ENCODE data around the gene VAMP7.
"Not testable (repeated sequence)": the region's sequence is repeated elsewhere in the genome, so short reads cannot be mapped to it uniquely, and the experiment has no call there.

VAMP7 gene, protein sequence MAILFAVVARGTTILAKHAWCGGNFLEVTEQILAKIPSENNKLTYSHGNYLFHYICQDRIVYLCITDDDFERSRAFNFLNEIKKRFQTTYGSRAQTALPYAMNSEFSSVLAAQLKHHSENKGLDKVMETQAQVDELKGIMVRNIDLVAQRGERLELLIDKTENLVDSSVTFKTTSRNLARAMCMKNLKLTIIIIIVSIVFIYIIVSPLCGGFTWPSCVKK

DNA sequence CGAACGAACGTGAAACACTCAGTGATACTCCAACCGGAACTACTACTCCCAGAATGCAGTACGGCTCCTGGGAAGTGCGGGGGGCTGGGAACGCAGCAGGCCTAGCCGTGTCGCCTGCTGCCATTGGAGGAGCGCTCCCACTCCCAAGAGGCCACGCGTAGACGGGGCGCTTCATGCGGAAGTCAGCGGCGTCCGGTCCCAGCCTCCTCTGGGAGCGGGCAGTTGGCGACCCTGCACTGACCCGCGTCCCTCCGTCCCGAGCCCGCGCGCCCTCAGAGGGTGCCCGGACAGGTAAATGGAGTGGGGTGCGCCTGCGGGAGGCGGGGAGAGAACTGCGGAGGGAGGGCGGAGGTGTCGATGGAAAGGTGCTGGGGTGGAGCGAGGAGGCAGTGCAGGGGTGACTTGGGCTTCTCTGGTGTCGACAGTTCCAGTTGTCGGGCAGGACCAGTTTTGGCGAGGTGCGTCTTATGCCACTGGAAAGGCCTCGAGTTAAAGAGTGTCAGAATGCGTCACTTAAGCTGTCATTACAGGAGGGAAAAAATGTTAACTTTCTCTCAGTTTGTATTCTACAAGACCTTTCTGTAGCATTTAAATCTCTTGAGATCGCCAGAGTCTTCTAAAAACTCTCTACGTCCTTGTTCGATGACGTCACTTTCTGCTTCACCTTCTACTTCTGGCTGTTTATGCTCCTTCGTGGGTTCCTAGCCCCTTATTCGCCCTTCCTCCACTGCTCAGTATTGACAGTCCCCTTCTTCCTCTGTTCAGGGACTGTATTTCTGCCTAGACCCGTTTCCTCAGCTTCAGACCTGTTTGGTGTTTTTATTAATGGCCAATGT lies at the start of gene VAMP7:
Gene VAMP7 (plus strand): TSS at position 188 of the 836 bp plus-strand sequence. CDS start 8,122 bp downstream, outside the sequence.
- in situ Hi-C loops (cut with MboI; ENCODE audit: low sequenced_read_pairs), result no loop called here

DNA sequence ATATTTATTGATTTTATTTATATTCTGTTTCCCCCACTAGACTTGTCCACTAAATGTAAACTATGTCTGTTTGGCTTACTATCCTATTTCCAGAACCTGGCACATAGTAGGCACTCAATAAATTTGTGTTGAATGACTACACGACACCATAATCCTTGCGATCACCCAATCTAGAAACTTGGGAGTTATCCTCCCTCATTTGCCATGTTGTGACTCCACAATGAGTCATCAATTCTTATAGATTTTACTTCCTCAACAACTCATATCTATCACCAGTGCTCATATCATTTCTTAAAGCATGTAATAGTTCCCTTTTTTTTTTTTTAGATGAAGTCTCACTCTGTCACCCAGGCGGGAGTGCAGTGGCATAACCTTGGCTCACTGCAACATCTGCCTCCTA lies 39.9 kb upstream of the VAMP7 start:
- in situ Hi-C loops (cut with MboI; ENCODE audit: low sequenced_read_pairs), result no loop called here

DNA sequence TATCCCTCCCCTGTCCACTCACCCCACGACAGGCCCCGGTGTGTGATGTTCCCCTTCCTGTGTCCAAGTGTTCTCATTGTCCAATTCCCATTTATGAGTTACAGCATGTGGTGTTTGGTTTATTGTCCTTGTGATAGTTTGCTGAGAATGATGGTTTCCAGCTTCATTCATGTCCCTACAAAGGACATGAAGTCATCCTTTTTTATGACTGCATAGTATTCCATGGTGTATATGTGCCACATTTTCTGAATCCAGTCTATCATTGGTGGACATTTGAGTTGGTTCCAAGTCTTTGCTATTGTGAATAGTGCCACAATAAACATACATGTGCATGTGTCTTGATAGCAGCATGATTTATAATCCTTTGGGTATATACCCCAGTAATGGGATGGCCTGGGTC lies 29.4 kb upstream of the VAMP7 start:
- in situ Hi-C loops (cut with MboI; ENCODE audit: low sequenced_read_pairs), result not testable (repeated sequence)

DNA sequence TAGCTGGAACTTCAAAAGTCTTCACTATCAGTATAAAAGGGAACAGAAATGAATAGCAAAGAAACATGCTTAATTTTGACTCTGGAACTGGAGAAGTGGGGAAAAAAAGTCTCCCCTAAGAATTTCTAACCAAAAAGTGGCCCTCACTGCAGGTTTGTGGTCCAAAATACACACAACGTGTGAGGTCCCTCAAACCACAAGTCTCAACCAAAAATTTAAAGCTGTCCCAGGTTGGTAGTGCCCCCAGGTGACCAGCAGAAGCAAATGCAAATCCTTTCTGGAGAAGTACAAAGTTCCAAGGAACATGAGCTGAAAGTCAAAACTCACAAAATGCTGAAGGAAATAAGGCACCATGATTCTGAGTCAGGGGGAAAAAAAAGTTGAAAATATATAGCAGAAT lies 23.6 kb upstream of the VAMP7 start:
- in situ Hi-C loops (cut with MboI; ENCODE audit: low sequenced_read_pairs), result no loop called here

DNA sequence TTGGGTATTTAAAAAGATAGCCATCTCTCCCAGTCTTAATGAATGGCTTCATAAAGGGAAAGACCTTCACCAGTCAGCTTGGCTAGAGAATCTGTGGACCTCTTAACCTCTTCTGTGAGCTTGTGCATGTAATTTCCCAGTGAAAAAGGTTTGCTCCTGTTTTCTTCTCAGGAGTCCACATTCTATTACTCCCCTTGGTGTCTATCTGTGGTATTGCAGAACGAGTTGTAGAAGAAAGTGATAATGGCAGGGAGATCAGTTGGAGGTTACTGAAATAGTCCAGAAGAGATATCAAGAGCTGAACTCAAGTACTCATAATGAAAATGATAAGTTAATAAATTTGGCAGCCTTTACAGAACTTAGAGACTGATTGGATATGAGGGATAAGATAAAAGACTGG lies 16.5 kb upstream of the VAMP7 start:
- in situ Hi-C loops (cut with MboI; ENCODE audit: low sequenced_read_pairs), result no loop called here

DNA sequence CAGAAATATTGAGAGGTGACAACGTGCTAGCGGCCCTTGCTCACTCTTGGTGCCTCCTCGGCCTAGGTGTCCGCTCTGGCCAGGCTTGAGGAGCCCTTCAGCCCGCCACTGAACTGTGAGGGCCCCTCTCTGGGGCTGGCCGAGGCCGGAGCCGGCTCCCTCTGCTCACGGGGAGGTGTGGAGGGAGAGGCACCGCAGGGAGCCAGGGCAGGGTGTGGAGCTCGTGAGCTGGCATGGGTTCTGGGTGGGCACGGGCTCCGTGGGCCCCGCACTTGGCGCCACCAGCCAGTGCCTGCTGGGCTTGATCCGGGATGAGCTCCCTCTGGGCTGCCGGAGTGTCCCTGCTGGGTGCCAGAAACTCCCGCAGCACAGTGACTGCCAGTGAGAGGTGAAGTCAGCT lies 16.0 kb upstream of the VAMP7 start:
- in situ Hi-C loops (cut with MboI; ENCODE audit: low sequenced_read_pairs), result no loop called here

DNA sequence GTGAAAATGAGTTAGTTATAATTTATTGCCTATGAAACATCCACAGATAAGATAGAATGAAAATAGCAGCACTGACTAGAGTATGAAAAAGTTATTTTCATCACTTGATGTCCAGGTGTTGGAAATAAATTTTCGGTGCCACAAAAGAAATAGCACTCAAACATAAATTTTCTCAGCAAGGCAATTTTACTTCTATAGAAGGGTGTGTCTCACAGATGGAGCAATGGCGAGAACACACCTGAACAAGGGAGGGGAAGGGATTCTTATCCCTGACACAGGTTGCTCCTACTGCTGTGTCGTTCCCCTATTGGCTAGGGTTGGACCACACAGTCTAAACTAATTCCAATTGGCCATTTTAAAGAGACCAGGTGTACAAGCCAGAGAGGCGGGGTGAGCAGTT lies 13.3 kb upstream of the VAMP7 start:
- in situ Hi-C loops (cut with MboI; ENCODE audit: low sequenced_read_pairs), result no loop called here

DNA sequence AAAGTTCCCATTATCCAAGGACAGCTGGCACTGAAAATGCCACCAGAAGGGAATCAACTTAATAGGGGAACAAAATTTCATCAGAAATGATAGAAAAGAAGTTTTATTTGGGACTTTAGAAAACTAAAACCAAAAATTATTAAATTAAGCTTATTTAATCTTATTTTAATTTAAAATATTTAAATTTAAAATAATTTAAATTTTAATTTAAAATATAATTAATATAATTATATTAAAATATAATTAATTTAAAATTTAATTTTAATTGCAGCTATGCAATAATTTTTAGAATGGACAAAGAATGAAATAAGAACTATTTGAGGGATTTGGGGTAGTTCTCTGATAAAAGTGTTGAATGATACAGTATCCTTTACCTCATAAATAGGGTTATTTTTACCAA lies 10.2 kb upstream of the VAMP7 start:
- in situ Hi-C loops (cut with MboI; ENCODE audit: low sequenced_read_pairs), result no loop called here

DNA sequence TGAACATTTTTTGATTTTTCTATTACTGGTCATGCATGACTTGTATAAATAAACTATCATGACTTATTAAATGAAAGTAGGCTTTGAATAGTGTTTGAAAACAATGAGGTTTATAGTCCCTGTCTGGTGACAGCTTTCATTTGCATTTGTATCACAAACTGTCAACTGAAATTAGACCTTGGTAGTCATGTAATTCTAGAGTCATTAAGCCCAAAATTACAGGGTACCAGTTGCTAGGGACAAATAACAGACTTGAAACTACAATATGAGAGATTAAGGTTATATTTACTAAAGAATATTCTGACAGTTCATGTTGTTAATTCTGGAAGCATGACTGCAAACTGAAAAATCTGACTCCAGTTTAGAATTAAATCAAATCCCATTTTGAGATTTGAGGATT lies 9.2 kb upstream of the VAMP7 start:
- in situ Hi-C loops (cut with MboI; ENCODE audit: low sequenced_read_pairs), result no loop called here

DNA sequence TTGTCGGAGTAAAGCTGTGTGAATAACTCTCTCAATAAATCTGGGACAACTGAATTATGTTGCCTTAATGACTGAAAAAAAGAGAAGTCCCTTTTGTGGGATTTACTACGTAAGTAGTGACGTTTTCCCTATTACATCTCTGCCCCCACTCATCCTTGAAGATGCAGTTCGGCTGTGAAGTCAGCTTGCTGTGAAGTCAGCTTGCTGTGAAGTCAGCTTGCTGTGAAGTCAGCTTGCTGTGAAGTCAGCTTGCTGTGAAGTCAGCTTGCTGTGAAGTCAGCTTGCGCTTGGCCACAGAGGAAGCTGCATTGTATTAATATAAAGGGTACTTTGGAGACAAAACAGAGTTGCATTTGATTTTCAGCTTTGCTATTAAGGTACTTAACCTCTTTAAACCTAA lies 8.0 kb upstream of the VAMP7 start:
- in situ Hi-C loops (cut with MboI; ENCODE audit: low sequenced_read_pairs), result no loop called here

DNA sequence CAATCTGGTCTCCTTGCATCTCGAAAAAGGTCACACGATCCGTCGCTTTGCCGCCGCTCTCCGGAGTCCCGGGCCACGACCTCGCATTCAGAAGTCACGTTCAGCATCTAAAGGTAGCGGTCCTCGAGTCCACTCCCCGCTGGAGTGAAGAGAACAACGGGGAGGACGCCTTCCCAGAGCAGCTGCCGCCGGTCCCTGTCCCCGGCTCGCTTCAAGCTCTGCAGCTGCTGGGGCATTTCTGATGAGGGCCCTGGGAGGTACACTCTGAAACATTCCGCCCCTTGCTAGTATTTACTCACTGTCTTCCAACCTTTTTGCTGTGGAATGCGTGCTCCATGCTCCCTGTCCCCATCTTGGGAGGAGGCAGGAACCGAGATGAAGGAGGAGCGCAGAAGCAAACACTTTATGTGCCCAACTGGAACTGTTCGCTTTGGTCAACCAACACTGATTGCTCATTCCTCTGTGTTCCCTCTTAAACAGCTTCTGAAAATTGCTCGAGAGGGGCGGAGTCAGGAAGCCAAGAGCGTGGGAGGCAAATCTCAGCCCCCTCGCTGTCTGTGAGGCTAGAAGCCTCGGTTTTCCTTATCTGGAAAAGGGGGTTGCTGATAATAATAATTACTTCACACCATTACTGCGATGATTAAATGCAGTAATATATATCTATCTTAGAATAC lies 6.4 kb upstream of the VAMP7 start:
- in situ Hi-C loops (cut with MboI; ENCODE audit: low sequenced_read_pairs), result no loop called here

DNA sequence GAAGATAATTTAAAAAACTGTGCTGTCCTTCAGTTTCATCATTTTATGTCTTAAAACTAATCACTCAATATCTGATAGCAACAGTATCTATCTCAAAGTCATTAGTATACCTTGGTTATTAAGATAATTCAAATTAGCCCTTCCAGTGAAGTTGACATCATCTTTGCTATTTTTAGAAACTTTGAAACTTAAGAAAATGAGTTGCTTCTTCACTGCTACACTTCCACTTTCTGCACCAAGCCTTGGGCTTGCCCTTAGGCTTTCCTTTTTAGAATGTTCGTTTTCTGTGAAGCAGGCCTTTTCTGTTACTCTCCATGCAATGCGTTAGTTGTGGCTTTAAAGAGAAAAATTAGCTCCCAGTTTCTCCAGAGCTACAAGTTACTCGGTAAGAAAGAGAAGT lies 4.4 kb upstream of the VAMP7 start:
- in situ Hi-C loops (cut with MboI; ENCODE audit: low sequenced_read_pairs), result no loop called here

DNA sequence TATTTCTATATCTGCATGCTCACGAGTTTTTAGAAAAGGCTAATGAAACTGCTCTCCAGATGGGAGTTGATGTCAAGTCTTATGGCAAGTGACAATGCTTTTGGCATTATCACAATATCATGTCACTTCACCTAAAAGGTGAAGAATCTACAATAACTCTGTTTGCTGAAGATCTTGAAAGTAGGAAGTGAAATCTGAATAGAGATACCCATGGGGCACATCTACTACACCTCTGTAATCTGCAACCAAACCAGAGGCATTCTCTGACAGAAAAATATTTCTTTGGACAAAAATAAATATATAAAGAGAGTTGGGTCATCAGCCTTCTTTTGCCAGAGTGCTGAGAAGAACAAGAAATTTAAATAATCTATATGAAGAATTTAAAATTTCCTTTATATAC lies 3.9 kb upstream of the VAMP7 start:
- in situ Hi-C loops (cut with MboI; ENCODE audit: low sequenced_read_pairs), result no loop called here

DNA sequence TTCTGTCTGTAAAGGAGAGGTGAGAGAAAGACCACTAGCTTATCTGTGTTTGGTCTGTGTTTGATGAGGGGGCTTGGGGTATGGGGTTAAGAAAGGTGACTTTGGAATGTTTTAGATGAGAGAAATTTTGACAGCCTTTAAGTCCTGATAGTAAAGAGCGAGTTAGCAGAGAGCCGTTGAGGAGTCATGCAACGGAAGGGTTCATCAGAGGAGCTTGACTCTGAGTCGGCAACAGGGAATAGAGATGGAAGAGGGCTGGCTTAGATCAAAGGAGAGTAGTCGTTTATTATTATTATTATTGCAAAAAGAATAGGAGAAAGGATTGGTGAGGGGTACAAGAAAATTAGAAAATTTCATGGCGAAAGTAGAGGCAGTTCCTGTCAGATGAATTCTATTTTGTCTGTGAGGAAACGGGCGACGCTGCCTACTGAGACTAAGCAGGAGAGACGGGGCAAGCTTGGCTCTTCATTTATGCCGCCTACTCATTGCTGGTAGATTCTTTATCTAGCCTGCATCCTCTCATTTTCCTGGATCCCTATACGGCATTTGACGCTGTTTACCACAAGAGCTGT lies 473 bp upstream of the VAMP7 start:
- in situ Hi-C loops (cut with MboI; ENCODE audit: low sequenced_read_pairs), result no loop called here

DNA sequence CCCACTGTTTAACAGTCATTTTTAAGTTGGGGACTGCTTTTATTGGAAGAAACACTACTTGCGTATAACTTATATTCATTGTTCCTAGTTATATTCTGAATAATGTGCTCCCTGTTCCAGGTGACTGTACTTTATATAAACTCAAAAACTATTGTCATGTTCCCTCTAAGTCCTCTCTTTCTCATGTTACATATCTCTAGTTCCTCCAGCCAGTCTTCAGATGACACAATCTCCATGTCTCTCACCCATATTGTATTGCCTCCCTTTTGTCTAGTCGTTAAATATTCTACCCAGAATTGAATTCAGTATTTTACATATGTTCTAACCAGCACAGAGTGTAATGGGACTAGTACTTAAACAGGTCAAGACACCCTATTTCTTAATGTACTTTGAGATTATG lies 5.3 kb downstream of the VAMP7 start:
- in situ Hi-C loops (cut with MboI; ENCODE audit: low sequenced_read_pairs), result no loop called here

DNA sequence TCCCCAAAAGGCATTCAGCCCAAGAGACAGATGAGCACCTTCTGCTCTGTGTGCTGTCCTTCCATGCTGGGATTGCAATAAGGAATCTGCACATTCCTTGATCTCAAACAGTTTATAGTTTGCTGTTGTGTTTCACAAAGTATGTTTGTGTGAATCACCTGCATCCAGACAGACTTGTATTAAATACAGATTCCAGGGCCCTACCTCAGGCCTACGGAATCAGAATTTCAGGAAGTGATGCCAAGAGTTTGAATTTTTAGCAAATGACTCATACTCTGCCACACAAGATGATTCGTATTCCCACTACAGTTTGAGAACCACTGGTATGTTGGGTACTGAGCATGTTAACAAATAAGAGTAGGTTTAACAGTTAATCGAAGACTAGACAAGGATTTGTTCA lies 7.0 kb downstream of the VAMP7 start:
- in situ Hi-C loops (cut with MboI; ENCODE audit: low sequenced_read_pairs), result no loop called here

DNA sequence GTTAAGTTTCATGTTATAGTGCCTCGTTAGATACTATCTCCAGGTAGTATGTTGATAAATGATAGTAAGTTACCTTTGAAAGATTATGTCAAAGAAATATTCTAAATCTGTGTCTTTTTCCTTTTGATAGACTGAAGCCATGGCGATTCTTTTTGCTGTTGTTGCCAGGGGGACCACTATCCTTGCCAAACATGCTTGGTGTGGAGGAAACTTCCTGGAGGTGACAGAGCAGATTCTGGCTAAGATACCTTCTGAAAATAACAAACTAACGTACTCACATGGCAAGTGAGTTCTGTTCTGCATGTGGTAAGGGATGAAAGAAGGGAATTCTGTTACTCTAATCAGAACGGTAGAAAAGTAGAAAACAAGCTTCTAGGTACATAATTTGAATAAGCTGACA lies 8.2 kb downstream of the VAMP7 start:
- in situ Hi-C loops (cut with MboI; ENCODE audit: low sequenced_read_pairs), result no loop called here

DNA sequence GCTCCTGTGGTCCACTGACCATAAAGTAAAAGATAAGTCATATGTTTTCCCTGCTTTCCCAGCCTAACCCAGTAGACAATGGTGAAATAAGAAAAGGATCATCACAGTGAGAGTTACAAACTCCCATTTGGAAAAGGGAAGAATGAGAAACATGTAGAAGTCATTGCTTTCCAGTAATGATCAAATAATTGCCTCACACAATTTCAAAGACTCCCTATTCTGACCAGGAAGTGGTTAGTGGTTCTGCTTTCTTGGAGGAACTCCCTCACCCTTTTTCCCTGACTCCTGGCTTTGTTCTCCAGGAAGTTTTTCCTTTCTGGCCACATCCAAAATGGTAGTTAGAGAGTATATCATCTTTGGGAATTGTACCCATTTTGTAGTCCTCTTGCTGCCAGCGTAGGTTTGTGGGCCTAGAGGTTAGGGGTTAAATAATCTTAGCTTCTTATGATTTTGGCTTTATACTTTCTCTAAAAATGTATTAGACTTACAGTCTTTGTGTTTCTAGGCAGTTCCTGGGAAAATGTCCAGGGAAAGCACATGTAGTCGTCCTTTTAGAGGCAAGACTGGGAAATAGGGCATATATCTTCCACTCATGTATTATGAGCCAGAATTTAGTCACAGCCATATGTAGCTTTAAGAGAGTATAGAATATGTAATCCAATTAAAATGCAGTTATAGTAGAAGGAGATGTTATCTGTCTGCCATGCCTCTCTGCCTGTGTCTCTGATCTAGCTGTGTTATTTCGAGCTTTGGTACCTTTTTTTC lies 10.5 kb downstream of the VAMP7 start:
- in situ Hi-C loops (cut with MboI; ENCODE audit: low sequenced_read_pairs), result no loop called here

DNA sequence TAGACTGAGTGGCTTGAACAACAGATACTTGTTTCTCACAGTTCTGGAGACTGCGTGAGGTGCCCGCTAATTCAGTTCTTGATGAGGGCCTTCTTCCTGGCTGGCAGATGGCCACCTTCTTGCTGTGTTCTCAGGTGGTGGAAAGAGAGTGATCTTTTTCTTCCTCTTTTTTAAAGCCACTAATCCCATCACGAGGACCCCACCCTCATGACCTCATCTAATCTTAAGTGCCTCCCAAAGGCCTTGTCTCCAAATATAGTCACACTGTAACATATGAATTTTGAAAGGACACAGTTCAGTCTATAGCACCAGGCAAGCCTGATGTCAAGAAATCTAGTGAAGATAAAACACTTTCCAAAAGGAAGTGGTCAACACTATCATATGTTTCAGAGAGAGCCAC lies 12.4 kb downstream of the VAMP7 start:
- in situ Hi-C loops (cut with MboI; ENCODE audit: low sequenced_read_pairs), result no loop called here

DNA sequence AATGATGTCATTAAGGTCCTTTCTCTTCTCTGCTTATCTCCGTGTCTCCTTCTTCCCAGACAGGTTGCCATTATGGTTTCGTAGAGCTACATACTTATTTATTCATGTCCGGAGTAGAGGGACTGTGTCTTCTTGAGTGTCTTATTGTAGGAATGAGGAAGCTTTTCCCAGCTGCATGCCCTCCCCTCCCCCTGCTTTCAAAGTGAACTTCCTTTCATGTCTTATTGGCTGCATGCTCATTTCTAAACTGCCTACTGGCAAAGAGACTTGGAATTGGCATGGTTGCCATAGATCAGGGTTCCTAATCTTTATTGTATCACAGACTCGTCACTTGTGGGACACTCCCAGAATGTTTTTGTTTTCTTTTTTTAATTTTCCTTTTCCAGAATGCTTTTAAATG lies 15.4 kb downstream of the VAMP7 start:
- in situ Hi-C loops (cut with MboI; ENCODE audit: low sequenced_read_pairs), result no loop called here

DNA sequence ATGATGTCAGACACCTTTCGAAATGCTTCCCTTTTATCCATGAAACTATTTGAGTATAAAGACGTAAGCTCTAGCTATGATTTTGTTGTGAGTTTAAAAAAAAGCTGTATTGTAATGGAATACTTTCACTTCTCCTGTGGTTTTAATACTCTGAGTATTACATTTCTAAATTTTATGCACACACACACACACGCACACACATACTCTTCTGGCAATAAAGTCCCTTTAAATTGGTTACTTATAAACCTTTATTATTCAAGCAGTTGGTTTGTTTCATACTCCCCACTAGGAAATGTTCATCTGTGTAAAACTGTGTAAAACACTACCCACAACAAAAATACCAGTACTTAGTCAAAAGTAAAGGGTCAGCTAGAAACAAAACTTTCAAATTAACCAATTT lies 18.2 kb downstream of the VAMP7 start:
- in situ Hi-C loops (cut with MboI; ENCODE audit: low sequenced_read_pairs), result no loop called here

Measured in HL-60/S4 treated with retinoic acid at 250 ng/mL for 4 days and 3 days (cell line).